OCI-LY3 (cell line): ENCODE measurements around the gene DST.

ENCODE experiments used
- H2AFZ ChIP-seq: fragments of 200-600, 300-600 bp; shearing (Covaris generic); 2 replicates; pipeline ENCODE4 v1.6.0; 2014; ENCODE audit warnings: antibody characterized with exemption, low read depth, low read length
- H3K27ac ChIP-seq: fragments of 200-600, 300-600 bp; sonication (generic); 2 replicates; pipeline ENCODE4 v1.5.1; 2014; ENCODE audit warnings: mild to moderate bottlenecking, low read length, moderate library complexity, mixed read lengths
- H3K27me3 ChIP-seq: fragments of 200-600, 300-600 bp; sonication (generic); 2 replicates; pipeline ENCODE4 v1.6.1; 2014; ENCODE audit warnings: low read depth, low read length, mixed read lengths
- H3K36me3 ChIP-seq: fragments of 200-600, 300-600 bp; sonication (generic); replicated peaks from 2 replicates; pipeline ENCODE3; 2014; ENCODE audit warnings: low read depth, low read length, mixed read lengths
- H3K4me1 ChIP-seq: fragments of 300-600, 200-600 bp; sonication (generic); 2 replicates; pipeline ENCODE4 v1.6.1; 2014; ENCODE audit warnings: low read length, mixed read lengths
- H3K4me2 ChIP-seq: fragments of 200-600, 300-600 bp; sonication (generic); 2 replicates; pipeline ENCODE4 v1.6.1; 2014; ENCODE audit warnings: low read length, mixed read lengths
- H3K4me3 ChIP-seq: fragments of 300-600, 200-600 bp; sonication (generic); 2 replicates; pipeline ENCODE4 v1.5.1; 2014; ENCODE audit warnings: antibody characterized with exemption, mild to moderate bottlenecking, low read length, moderate library complexity
- H3K79me2 ChIP-seq: fragments of 300-600, 200-600 bp; shearing (Covaris generic); 2 replicates; pipeline ENCODE4 v1.6.1; 2014; ENCODE audit warnings: mild to moderate bottlenecking, low read length, mixed read lengths
- H3K9ac ChIP-seq: fragments of 300-600, 200-600 bp; shearing (Covaris generic); 2 replicates; pipeline ENCODE4 v1.6.0; 2014; ENCODE audit warnings: mild to moderate bottlenecking, low read length, moderate library complexity
- H3K9me3 ChIP-seq: fragments of 200-600, 300-600 bp; shearing (Covaris generic); 2 replicates; pipeline ENCODE4 v1.6.1; 2014; ENCODE audit warnings: low read length, mixed read lengths; ENCODE audit not compliant: insufficient read depth
- H4K20me1 ChIP-seq: fragments of 200-600, 300-600 bp; sonication (generic); 2 replicates; pipeline ENCODE4 v1.6.1; 2016; ENCODE audit warnings: low read length, mixed read lengths; ENCODE audit not compliant: insufficient read depth
- EZH2phosphoT487 ChIP-seq: fragments of 200-600 bp; shearing (Covaris generic); IDR thresholded peaks from 2 replicates; pipeline ENCODE4 v1.6.1; 2018; ENCODE audit warnings: antibody characterized with exemption, mixed run types, low read depth
- TF ChIP-seq, protein P1 (sequence below): fragments of 200-600, 300-600 bp; sonication (generic); IDR thresholded peaks from 2 replicates; pipeline ENCODE4 v1.5.1; 2014; ENCODE audit warnings: antibody characterized with exemption, low read length, low read depth

Gene DST

DNA sequence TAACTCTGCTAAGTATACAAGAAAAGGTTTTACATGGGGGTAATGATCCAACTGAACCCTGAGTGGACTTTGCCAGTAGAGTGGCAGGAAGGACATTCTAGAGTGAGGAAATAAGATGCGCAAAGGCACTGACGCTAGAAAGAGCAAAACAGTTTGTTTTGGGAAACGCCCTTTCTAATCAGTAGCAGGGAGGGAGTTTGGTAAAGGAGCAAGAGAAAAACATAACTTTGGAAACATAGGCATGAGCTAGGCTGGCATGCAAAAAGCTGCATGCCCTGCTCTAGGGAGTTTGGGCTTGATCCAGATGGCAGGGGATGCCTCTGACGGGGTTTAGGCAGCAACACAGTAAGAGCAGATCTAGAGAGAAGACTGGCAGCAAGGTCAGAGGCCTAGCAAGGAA lies 135.2 kb downstream of the DST start:
- H3K4me3 ChIP-seq: no peak overlapping the region
- H3K27ac ChIP-seq: no peak overlapping the region
- no peak overlapping the region for H2AFZ ChIP-seq
- H3K27me3 ChIP-seq: no peaks in the 10 kb centered on the region
- no peaks in the 10 kb centered on the region for H4K20me1 ChIP-seq
- H3K79me2 ChIP-seq: no peaks in the 10 kb centered on the region
- H3K4me1 ChIP-seq: no peaks in the 10 kb centered on the region
- TF ChIP-seq EZH2phosphoT487: no peak
- TF ChIP-seq, protein P1, sequence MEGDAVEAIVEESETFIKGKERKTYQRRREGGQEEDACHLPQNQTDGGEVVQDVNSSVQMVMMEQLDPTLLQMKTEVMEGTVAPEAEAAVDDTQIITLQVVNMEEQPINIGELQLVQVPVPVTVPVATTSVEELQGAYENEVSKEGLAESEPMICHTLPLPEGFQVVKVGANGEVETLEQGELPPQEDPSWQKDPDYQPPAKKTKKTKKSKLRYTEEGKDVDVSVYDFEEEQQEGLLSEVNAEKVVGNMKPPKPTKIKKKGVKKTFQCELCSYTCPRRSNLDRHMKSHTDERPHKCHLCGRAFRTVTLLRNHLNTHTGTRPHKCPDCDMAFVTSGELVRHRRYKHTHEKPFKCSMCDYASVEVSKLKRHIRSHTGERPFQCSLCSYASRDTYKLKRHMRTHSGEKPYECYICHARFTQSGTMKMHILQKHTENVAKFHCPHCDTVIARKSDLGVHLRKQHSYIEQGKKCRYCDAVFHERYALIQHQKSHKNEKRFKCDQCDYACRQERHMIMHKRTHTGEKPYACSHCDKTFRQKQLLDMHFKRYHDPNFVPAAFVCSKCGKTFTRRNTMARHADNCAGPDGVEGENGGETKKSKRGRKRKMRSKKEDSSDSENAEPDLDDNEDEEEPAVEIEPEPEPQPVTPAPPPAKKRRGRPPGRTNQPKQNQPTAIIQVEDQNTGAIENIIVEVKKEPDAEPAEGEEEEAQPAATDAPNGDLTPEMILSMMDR: no peak
- H3K9ac ChIP-seq: no peak overlapping the region
- no peak overlapping the region for H3K4me2 ChIP-seq
- no peaks in the 10 kb centered on the region for H3K36me3 ChIP-seq
- no peaks in the 10 kb centered on the region for H3K9me3 ChIP-seq

- no peaks in the 10 kb centered on the region for H3K27me3 ChIP-seq
- no peak for TF ChIP-seq EZH2phosphoT487
- TF ChIP-seq, protein P1: no peak
- no peaks in the 10 kb centered on the region for H4K20me1 ChIP-seq
- no peak overlapping the region for H2AFZ ChIP-seq
- no peak overlapping the region for H3K4me3 ChIP-seq
- no peaks in the 10 kb centered on the region for H3K79me2 ChIP-seq
- H3K36me3 ChIP-seq: no peaks in the 10 kb centered on the region
- no peaks in the 10 kb centered on the region for H3K4me1 ChIP-seq
- H3K4me2 ChIP-seq: no peak overlapping the region
- H3K9ac ChIP-seq: no peak overlapping the region
- no peak overlapping the region for H3K27ac ChIP-seq
- H3K9me3 ChIP-seq: no peaks in the 10 kb centered on the region
Observed at GRCh38 chr6:56505512-56506260, 137.0 kb downstream of the DST start.

- Histone ChIP-seq H3K27ac (no peak overlapping the region), H3K4me2 (no peak overlapping the region), H3K4me1 (no peaks in the 10 kb centered on the region), H4K20me1 (no peaks in the 10 kb centered on the region), H3K36me3 (no peaks in the 10 kb centered on the region), H3K27me3 (no peaks in the 10 kb centered on the region), H3K9me3 (no peaks in the 10 kb centered on the region), H3K79me2 (no peaks in the 10 kb centered on the region), H3K9ac (no peak overlapping the region), H3K4me3 (no peak overlapping the region), H2AFZ (no peak overlapping the region)
- TF ChIP-seq EZH2phosphoT487: no peak
- TF ChIP-seq, protein P1: no peak
Observed at GRCh38 chr6:56501993-56502392, 140.7 kb downstream of the DST start.

GRCh38 chr6:56499095-56499494 lies 143.6 kb downstream of the DST start:
- H3K9ac ChIP-seq: no peak overlapping the region
- H3K27ac ChIP-seq: no peak overlapping the region
- no peaks in the 10 kb centered on the region for H3K4me1 ChIP-seq

More at GRCh38 chr6:56499095-56499494, 143.6 kb downstream of the DST start:
- Histone ChIP-seq H3K4me2 (no peak overlapping the region), H3K27me3 (no peaks in the 10 kb centered on the region), H3K36me3 (no peaks in the 10 kb centered on the region), H3K79me2 (no peaks in the 10 kb centered on the region), H3K4me3 (no peak overlapping the region), H2AFZ (no peak overlapping the region), H4K20me1 (no peaks in the 10 kb centered on the region), H3K9me3 (no peaks in the 10 kb centered on the region)
- TF ChIP-seq, protein P1: no peak
- no peak for TF ChIP-seq EZH2phosphoT487
